Uterus (tissue), 2 donors: ENCODE results near the gene SMPDL3A.

Source experiments
- CTCF ChIP-seq, 4 experiments: fragments of 200-600 bp in 2 of 4; fragments of 450-650 bp in 2 of 4; sonication (generic) in 2 of 4; IDR thresholded peaks; one replicate each; pipeline ENCODE4 v1.5.1; 2016 to 2019; ENCODE audit warnings: antibody characterized with exemption in 4 of 4, mild to moderate bottlenecking in 2 of 4, moderate library complexity in 1 of 4
- POLR2A ChIP-seq, 2 donors: fragments of 450-650 bp; IDR thresholded peaks; one replicate each; pipeline ENCODE4 v1.6.1; 2016; ENCODE audit warnings: antibody characterized with exemption in 2 of 2, mild to moderate bottlenecking in 1 of 2, moderate library complexity in 1 of 2

- no peak for TF ChIP-seq CTCF (IDR thresholded peaks at IDR 0.05)
- TF ChIP-seq POLR2A (IDR thresholded peaks at IDR 0.05) = no peak
Observed at GRCh38 chr6:122845464-122845863, 56.4 kb downstream of the SMPDL3A start.
